Esophagus squamous epithelium (tissue), 4 donors: Measurements from ENCODE around the gene FEM1C.

Experiments
- POLR2A ChIP-seq, 4 donors: fragments of 450-650 bp; IDR thresholded peaks; one replicate each; pipeline ENCODE4 v1.6.1; 2017; ENCODE audit warnings: antibody characterized with exemption in 4 of 4, mild to moderate bottlenecking in 4 of 4, moderate library complexity in 3 of 4
- TF ChIP-seq, protein P1 (sequence below), 6 experiments: fragments of 450-650 bp in 4 of 6; fragments of 200-600 bp in 2 of 6; sonication (generic) in 2 of 6; IDR thresholded peaks; one replicate each; pipeline ENCODE4 v1.5.1; 2016 to 2019; ENCODE audit warnings: antibody characterized with exemption in 6 of 6, mild to moderate bottlenecking in 4 of 6, moderate library complexity in 4 of 6

DNA sequence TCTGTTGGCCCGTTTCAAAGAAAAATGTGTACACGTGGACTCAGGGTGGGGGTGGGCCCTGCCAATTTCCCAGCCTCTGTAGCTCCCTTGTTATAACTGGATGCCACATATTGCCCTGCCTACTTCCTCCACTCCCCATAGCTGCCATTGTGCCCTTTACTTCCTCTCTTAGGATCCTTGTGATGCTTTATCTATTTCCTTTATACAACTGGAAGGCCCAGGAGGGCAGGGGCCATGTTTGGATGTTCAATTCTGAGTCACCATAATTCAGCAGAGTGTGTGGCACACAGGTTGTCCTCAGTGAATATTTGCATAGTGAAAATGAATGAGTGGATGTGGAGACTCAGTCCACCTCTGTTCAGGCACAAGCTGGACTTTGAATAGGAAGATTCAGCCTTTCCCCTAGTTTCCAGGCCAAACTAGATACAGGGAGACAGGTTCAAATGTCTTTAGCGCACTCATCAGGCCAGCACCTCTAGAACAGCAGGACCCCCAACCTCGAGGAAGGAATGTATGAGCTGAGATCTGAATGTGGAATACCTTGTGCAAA is 10.6 kb upstream of the FEM1C start:
- TF ChIP-seq, protein P1, sequence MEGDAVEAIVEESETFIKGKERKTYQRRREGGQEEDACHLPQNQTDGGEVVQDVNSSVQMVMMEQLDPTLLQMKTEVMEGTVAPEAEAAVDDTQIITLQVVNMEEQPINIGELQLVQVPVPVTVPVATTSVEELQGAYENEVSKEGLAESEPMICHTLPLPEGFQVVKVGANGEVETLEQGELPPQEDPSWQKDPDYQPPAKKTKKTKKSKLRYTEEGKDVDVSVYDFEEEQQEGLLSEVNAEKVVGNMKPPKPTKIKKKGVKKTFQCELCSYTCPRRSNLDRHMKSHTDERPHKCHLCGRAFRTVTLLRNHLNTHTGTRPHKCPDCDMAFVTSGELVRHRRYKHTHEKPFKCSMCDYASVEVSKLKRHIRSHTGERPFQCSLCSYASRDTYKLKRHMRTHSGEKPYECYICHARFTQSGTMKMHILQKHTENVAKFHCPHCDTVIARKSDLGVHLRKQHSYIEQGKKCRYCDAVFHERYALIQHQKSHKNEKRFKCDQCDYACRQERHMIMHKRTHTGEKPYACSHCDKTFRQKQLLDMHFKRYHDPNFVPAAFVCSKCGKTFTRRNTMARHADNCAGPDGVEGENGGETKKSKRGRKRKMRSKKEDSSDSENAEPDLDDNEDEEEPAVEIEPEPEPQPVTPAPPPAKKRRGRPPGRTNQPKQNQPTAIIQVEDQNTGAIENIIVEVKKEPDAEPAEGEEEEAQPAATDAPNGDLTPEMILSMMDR (IDR thresholded peaks at IDR 0.05), result no peak
- no peak for TF ChIP-seq POLR2A (IDR thresholded peaks at IDR 0.05)
